ENCODE results near the gene IGLL1.
"Not testable (repeated sequence)": the region's sequence is repeated elsewhere in the genome, so short reads cannot be mapped to it uniquely, and the experiment has no call there.

Gene IGLL1

GRCh38 chr22:23565915-23566704 lies 14.0 kb downstream of the IGLL1 start:
- DNase-seq (ENCODE audit: extremely low spot score, insufficient read length, low read depth) (no peak), FAIRE-seq (no peak)

GRCh38 chr22:23565305-23565914 lies 14.7 kb downstream of the IGLL1 start:
- DNase-seq (ENCODE audit: extremely low spot score, insufficient read length, low read depth) (no peak), FAIRE-seq (no peak)

- FAIRE-seq = no peak
These were observed 15.8 kb downstream of the IGLL1 start for GRCh38 chr22:23564276-23564675.

GRCh38 chr22:23563111-23563510 lies 17.0 kb downstream of the IGLL1 start:
- FAIRE-seq (no peak), DNase-seq (ENCODE audit: extremely low spot score, insufficient read length, low read depth) (no peak)

More at GRCh38 chr22:23564276-23564675, 15.8 kb downstream of the IGLL1 start:
- DNase-seq (ENCODE audit: extremely low spot score, insufficient read length, low read depth) = no peak

GRCh38 chr22:23562186-23562585 lies 17.9 kb downstream of the IGLL1 start:
- FAIRE-seq (no peak), DNase-seq (ENCODE audit: extremely low spot score, insufficient read length, low read depth) (no peak)

- DNase-seq (ENCODE audit: extremely low spot score, insufficient read length, low read depth); FAIRE-seq: not testable (repeated sequence)
These were observed 19.0 kb downstream of the IGLL1 start for GRCh38 chr22:23561025-23561510.

- not testable (repeated sequence) for DNase-seq (ENCODE audit: extremely low spot score, insufficient read length, low read depth); FAIRE-seq
These were observed 19.9 kb downstream of the IGLL1 start for GRCh38 chr22:23560215-23560614.

GRCh38 chr22:23557467-23557866 lies 22.6 kb downstream of the IGLL1 start:
- no peak for FAIRE-seq
- no peak for DNase-seq (ENCODE audit: extremely low spot score, insufficient read length, low read depth)

GRCh38 chr22:23557036-23557435 lies 23.1 kb downstream of the IGLL1 start:
- DNase-seq (ENCODE audit: extremely low spot score, insufficient read length, low read depth) = no peak
- no peak for FAIRE-seq

- no peak for DNase-seq (ENCODE audit: extremely low spot score, insufficient read length, low read depth)
These were observed 24.0 kb downstream of the IGLL1 start for GRCh38 chr22:23556026-23556620.

GRCh38 chr22:23555118-23555517 lies 25.0 kb downstream of the IGLL1 start:
- FAIRE-seq (no peak), DNase-seq (ENCODE audit: extremely low spot score, insufficient read length, low read depth) (no peak)

More at GRCh38 chr22:23556026-23556620, 24.0 kb downstream of the IGLL1 start:
- no peak for FAIRE-seq

GRCh38 chr22:23553924-23554870 lies 25.9 kb downstream of the IGLL1 start:
- FAIRE-seq (no peak), DNase-seq (ENCODE audit: extremely low spot score, insufficient read length, low read depth) (no peak)

GRCh38 chr22:23553438-23553837 lies 26.7 kb downstream of the IGLL1 start:
- no peak for FAIRE-seq

GRCh38 chr22:23552573-23552972 lies 27.5 kb downstream of the IGLL1 start:
- DNase-seq (ENCODE audit: extremely low spot score, insufficient read length, low read depth) (no peak), FAIRE-seq (no peak)

More at GRCh38 chr22:23553438-23553837, 26.7 kb downstream of the IGLL1 start:
- DNase-seq (ENCODE audit: extremely low spot score, insufficient read length, low read depth) = no peak

- no peak for FAIRE-seq
- no peak for DNase-seq (ENCODE audit: extremely low spot score, insufficient read length, low read depth)
These were observed 28.7 kb downstream of the IGLL1 start for GRCh38 chr22:23551385-23551784.

GRCh38 chr22:23550049-23550650 lies 29.9 kb downstream of the IGLL1 start:
- no peak for DNase-seq (ENCODE audit: extremely low spot score, insufficient read length, low read depth)
- no peak for FAIRE-seq

- FAIRE-seq (no peak), DNase-seq (ENCODE audit: extremely low spot score, insufficient read length, low read depth) (no peak)
These were observed 30.9 kb downstream of the IGLL1 start for GRCh38 chr22:23549198-23549595.

- no peak for FAIRE-seq
- no peak for DNase-seq (ENCODE audit: extremely low spot score, insufficient read length, low read depth)
These were observed 31.4 kb downstream of the IGLL1 start for GRCh38 chr22:23548501-23549197.
